Gastroesophageal sphincter (tissue), 4 donors: Measurements from ENCODE around the gene C17orf67. TPM values are rescaled to one million over a fixed set of nuclear protein-coding genes. Genes with fewer than 3 reads are reported as not detected.

Source experiments
- ATAC-seq: fragments of 150-250 bp; one replicate; pipeline ENCODE4 v1.9.1; 2016; ENCODE audit warnings: mild to moderate bottlenecking, moderate library complexity
- H3K27ac ChIP-seq, 4 donors: fragments of 200-600 bp; sonication (generic) in 3 of 4; 1 replicate in 3 of 4; 2 replicates in 1 of 4; pipeline ENCODE4 v1.5.1; 2016 to 2019
- H3K27me3 ChIP-seq: fragments of 200-600 bp; sonication (generic); one replicate; pipeline ENCODE4 v1.5.1; 2019
- H3K36me3 ChIP-seq, 2 donors: fragments of 200-600 bp; sonication (generic); one replicate each; pipeline ENCODE4 v1.5.1; 2019; ENCODE audit warnings: control low read depth in 1 of 2
- H3K4me1 ChIP-seq, 3 donors: fragments of 200-600 bp; sonication (generic); 1 replicate in 2 of 3; 2 replicates in 1 of 3; pipeline ENCODE4 v1.5.1; 2016 to 2019; ENCODE audit warnings: control low read depth in 2 of 3
- H3K4me3 ChIP-seq, 2 donors: fragments of 200-600 bp; sonication (generic); one replicate each; pipeline ENCODE4 v1.5.1; 2019; ENCODE audit warnings: mild to moderate bottlenecking in 1 of 2, moderate library complexity in 1 of 2
- H3K9me3 ChIP-seq, 3 donors: fragments of 200-600 bp; sonication (generic); one replicate each; pipeline ENCODE4 v1.5.1; 2017 to 2019; ENCODE audit warnings: control low read depth in 2 of 3
- CTCF ChIP-seq, 4 experiments: fragments of 200-600 bp in 2 of 4; fragments of 450-650 bp in 2 of 4; sonication (generic) in 1 of 4; IDR thresholded peaks; one replicate each; pipeline ENCODE4 v1.5.1; 2017 to 2019; ENCODE audit warnings: antibody characterized with exemption in 4 of 4, mild to moderate bottlenecking in 2 of 4, moderate library complexity in 2 of 4
- EP300 ChIP-seq: sonication (generic); formaldehyde crosslinking; IDR thresholded peaks from one replicate; pipeline ENCODE4 v1.6.1; 2017; ENCODE audit warnings: antibody characterized with exemption, mild to moderate bottlenecking
- POLR2A ChIP-seq, 2 donors: fragments of 450-650 bp; IDR thresholded peaks; one replicate each; pipeline ENCODE4 v1.6.1; 2017; ENCODE audit warnings: antibody characterized with exemption in 2 of 2, mild to moderate bottlenecking in 2 of 2, moderate library complexity in 1 of 2
- POLR2AphosphoS5 ChIP-seq: sonication (generic); formaldehyde crosslinking; IDR thresholded peaks from one replicate; pipeline ENCODE4 v1.6.1; 2017; ENCODE audit warnings: antibody characterized with exemption
- WGBS, 2 donors: methylation state at CpG; one replicate each; pipeline ENCODE4 v1.1.5; 2018; ENCODE audit warnings: low coverage in 1 of 2; 5-methylcytosine and 5-hydroxymethylcytosine counted together
- total RNA-seq, 4 donors: library from RNA; depleted of rRNA; stranded (reverse); fragments of >200 nt; gene quantifications; one replicate each; pipeline ENCODE4 v1.1.0, GENCODE V29; 2016

Gene C17orf67
- total RNA-seq, 4 donors from 2014 or later: 1.1 to 3.5 (median 2.3) TPM

- no peak for TF ChIP-seq EP300
- no peak for TF ChIP-seq CTCF (IDR thresholded peaks at IDR 0.05)
- no peak for TF ChIP-seq POLR2A (IDR thresholded peaks at IDR 0.05)
- no peak for TF ChIP-seq POLR2AphosphoS5
- no peaks in the 10 kb centered on the region for H3K27me3 ChIP-seq
- H3K4me3 ChIP-seq: no peak overlapping the region
- 92% methylated on average over 1 of the region's 1 CpG for WGBS, 2 donors
- no peaks in the 10 kb centered on the region for H3K36me3 ChIP-seq
- ATAC-seq: no peak
- H3K4me1 ChIP-seq: peaks cover 0 to 6% (median 0%) of the 10 kb centered on the region in 3 donors
- H3K9me3 ChIP-seq: no peaks in the 10 kb centered on the region
- H3K27ac ChIP-seq: no peak overlapping the region
These were observed 23.9 kb downstream of the C17orf67 start for GRCh38 chr17:56809820-56810179.

- WGBS, 2 donors: 90 to 92% methylated on average over 6 to 7 of the region's 9 CpGs
- H3K4me1 ChIP-seq: peaks cover 0 to 11% (median 0%) of the 10 kb centered on the region in 3 donors
- no peak for TF ChIP-seq POLR2AphosphoS5
- TF ChIP-seq EP300: no peak
- TF ChIP-seq CTCF (IDR thresholded peaks at IDR 0.05): no peak
- TF ChIP-seq POLR2A (IDR thresholded peaks at IDR 0.05): no peak
- H3K36me3 ChIP-seq: no peaks in the 10 kb centered on the region
- no peak for ATAC-seq
- H3K4me3 ChIP-seq: no peak overlapping the region
- H3K27me3 ChIP-seq: no peaks in the 10 kb centered on the region
- H3K9me3 ChIP-seq: no peaks in the 10 kb centered on the region
- no peak overlapping the region for H3K27ac ChIP-seq
These were observed 24.5 kb downstream of the C17orf67 start for GRCh38 chr17:56809106-56809819.

GRCh38 chr17:56808503-56808902, 25.2 kb downstream of the C17orf67 start:
- TF ChIP-seq POLR2A (IDR thresholded peaks at IDR 0.05): no peak
- no peak for TF ChIP-seq CTCF (IDR thresholded peaks at IDR 0.05)
- no peak for TF ChIP-seq EP300
- no peak for TF ChIP-seq POLR2AphosphoS5
- Histone ChIP-seq H3K9me3 (no peaks in the 10 kb centered on the region), H3K27ac (no peak overlapping the region), H3K4me1 (peaks cover 0 to 15% (median 0%) of the 10 kb centered on the region in 3 donors), H3K36me3 (no peaks in the 10 kb centered on the region), H3K4me3 (no peak overlapping the region), H3K27me3 (no peaks in the 10 kb centered on the region)
- WGBS, 2 donors: 83 to 89% methylated on average over 2 to 3 of the region's 3 CpGs
- ATAC-seq: no peak

GRCh38 chr17:56807723-56808122, 26.0 kb downstream of the C17orf67 start:
- no peak for ATAC-seq
- peaks cover 0 to 15% (median 0%) of the 10 kb centered on the region in 3 donors for H3K4me1 ChIP-seq
- no peaks in the 10 kb centered on the region for H3K27me3 ChIP-seq
- H3K4me3 ChIP-seq: no peak overlapping the region
- 90 to 100% methylated on average over 1 to 2 of the region's 3 CpGs for WGBS, 2 donors
- H3K36me3 ChIP-seq: no peaks in the 10 kb centered on the region
- no peak overlapping the region for H3K27ac ChIP-seq
- TF ChIP-seq POLR2A (IDR thresholded peaks at IDR 0.05): no peak
- TF ChIP-seq EP300: no peak
- no peak for TF ChIP-seq CTCF (IDR thresholded peaks at IDR 0.05)
- no peak for TF ChIP-seq POLR2AphosphoS5
- no peaks in the 10 kb centered on the region for H3K9me3 ChIP-seq

GRCh38 chr17:56806949-56807348, 26.8 kb downstream of the C17orf67 start:
- Histone ChIP-seq H3K27me3 (no peaks in the 10 kb centered on the region), H3K9me3 (no peaks in the 10 kb centered on the region), H3K27ac (no peak overlapping the region), H3K4me1 (peaks cover 0 to 15% (median 0%) of the 10 kb centered on the region in 3 donors), H3K36me3 (no peaks in the 10 kb centered on the region), H3K4me3 (no peak overlapping the region)
- 88% methylated on average over 4 of the region's 4 CpGs; no CpG with 5 or more reads in 1 of the 2 donors for WGBS, 2 donors
- no peak for ATAC-seq
- TF ChIP-seq POLR2AphosphoS5: no peak
- TF ChIP-seq CTCF (IDR thresholded peaks at IDR 0.05): no peak
- TF ChIP-seq POLR2A (IDR thresholded peaks at IDR 0.05): no peak
- no peak for TF ChIP-seq EP300
